Transverse colon (tissue), 4 donors: ENCODE measurements around the gene NCBP2. TPM values are rescaled to one million over a fixed set of nuclear protein-coding genes. Genes with fewer than 3 reads are reported as not detected.

ENCODE experiments used
- DNase-seq: peaks from one replicate; pipeline ENCODE4 v3.0.0-alpha.2; 2019
- H3K27ac ChIP-seq, 4 donors: fragments of 200-600 bp; sonication (generic); 2 replicates each; pipeline ENCODE4 v1.5.1; 2016 to 2018; ENCODE audit warnings: inconsistent platforms in 4 of 4
- H3K27me3 ChIP-seq: fragments of 200-600 bp; sonication (generic); 2 replicates; pipeline ENCODE4 v1.5.1; 2017; ENCODE audit warnings: inconsistent platforms
- H3K36me3 ChIP-seq, 4 donors: fragments of 200-600 bp; sonication (generic); 2 replicates each; pipeline ENCODE4 v1.5.1; 2017 to 2019; ENCODE audit warnings: inconsistent platforms in 4 of 4
- H3K4me1 ChIP-seq, 4 donors: fragments of 200-600 bp; sonication (generic); 2 replicates each; pipeline ENCODE4 v1.5.1; 2017 to 2020; ENCODE audit warnings: inconsistent platforms in 4 of 4
- H3K4me3 ChIP-seq, 4 donors: fragments of 200-600 bp; sonication (generic); 1 replicate in 1 of 4; 2 replicates in 3 of 4; pipeline versions ENCODE4 v1.5.1 to v1.6.1; 2017 to 2019; ENCODE audit warnings: inconsistent platforms in 4 of 4
- H3K9me3 ChIP-seq, 2 donors: fragments of 200-600 bp; sonication (generic); 2 replicates each; pipeline ENCODE4 v1.5.1; 2017 to 2019; ENCODE audit warnings: inconsistent platforms in 2 of 2
- EP300 ChIP-seq: sonication (generic); formaldehyde crosslinking; IDR thresholded peaks from one replicate; pipeline ENCODE4 v1.6.1; 2017; ENCODE audit warnings: antibody characterized with exemption, low read depth
- POLR2A ChIP-seq: fragments of 450-650 bp; IDR thresholded peaks from one replicate; pipeline ENCODE4 v1.6.1; 2016; ENCODE audit warnings: antibody characterized with exemption, mild to moderate bottlenecking, moderate library complexity
- POLR2AphosphoS5 ChIP-seq, 3 donors: sonication (generic); formaldehyde crosslinking; IDR thresholded peaks; one replicate each; pipeline ENCODE4 v1.6.1; 2016; ENCODE audit warnings: antibody characterized with exemption in 3 of 3
- WGBS, 2 donors: methylation state at CpG; one replicate each; pipeline ENCODE4 v1.1.5; 2018; ENCODE audit warnings: low coverage in 1 of 2; 5-methylcytosine and 5-hydroxymethylcytosine counted together
- in situ Hi-C, 4 donors: fragments of 200-750 bp; cut with MboI; loops; one replicate each; pipeline versions ENCODE4 v1.15.0 to v1.15.1; 2017; ENCODE audit warnings: low sequenced_read_pairs in 3 of 4, low pct_ligation_motif_present in 1 of 4, low pct_unique_long_range_greater_than_20kb in 1 of 4
- intact Hi-C: fragments of 100-400 bp; cut with DNase I; formaldehyde crosslinking; loops from one replicate; pipeline ENCODE4 v1.15.1; 2023; ENCODE audit warnings: low total_unique reads
- total RNA-seq, 4 donors: library from RNA; depleted of rRNA; stranded (reverse); fragments of >200 nt; gene quantifications; one replicate each; pipeline ENCODE4 v1.1.0, GENCODE V29; 2016
- TF ChIP-seq, protein P1 (sequence below), 5 experiments: fragments of 200-600 bp in 3 of 5; fragments of 450-650 bp in 2 of 5; sonication (generic) in 3 of 5; IDR thresholded peaks; 1 replicate in 2 of 5; 2 replicates in 3 of 5; pipeline ENCODE4 v1.5.1; 2016 to 2017; ENCODE audit warnings: antibody characterized with exemption in 5 of 5, inconsistent platforms in 3 of 5, mild to moderate bottlenecking in 2 of 5, moderate library complexity in 1 of 5

NCBP2 gene
- total RNA-seq, 4 donors from 2014 or later = 6.8 to 36.9 (median 31.8) TPM

DNA sequence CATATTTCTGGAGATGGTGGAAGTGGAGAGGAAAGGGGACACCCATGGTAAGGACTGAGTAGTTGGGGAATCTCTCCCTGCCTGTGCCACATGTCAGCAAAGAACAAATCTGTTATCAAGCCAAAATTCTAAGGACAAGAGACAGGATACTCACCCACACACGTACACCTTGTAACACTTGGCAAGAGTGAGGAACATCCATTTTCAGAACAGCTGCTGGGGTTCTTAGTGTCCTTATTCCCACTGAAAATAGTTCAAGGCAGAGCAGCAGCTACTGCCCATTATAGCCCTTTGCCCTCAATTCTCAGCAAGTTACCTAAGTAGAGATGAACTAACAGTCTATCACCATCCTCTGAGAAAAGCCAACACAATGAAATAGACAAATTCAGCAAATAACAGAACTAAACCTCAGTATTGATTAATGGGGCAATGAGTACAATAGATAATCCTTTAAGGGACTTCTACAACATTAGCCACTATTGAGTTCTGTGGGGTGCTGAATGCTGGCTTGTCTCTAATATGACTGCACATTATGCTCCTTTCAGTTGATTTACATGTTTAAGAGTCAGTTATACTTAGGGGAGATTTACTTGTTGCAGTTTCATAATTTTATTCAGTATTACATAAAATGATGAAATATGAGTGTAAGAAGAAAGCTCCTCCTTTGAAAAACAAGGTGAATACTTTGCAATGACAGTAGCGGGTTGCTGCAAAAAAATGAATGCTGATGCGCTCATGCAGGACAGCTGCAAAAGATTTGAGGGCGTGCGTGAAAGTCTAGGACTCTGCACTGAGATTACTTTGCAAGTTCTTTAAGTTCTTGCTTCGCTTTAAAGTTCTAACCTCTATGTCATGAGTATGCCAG lies 52.3 kb downstream of the NCBP2 start:
- TF ChIP-seq POLR2A = no peak
- no peak for TF ChIP-seq POLR2AphosphoS5 (IDR thresholded peaks at IDR 0.05)
- TF ChIP-seq, protein P1, sequence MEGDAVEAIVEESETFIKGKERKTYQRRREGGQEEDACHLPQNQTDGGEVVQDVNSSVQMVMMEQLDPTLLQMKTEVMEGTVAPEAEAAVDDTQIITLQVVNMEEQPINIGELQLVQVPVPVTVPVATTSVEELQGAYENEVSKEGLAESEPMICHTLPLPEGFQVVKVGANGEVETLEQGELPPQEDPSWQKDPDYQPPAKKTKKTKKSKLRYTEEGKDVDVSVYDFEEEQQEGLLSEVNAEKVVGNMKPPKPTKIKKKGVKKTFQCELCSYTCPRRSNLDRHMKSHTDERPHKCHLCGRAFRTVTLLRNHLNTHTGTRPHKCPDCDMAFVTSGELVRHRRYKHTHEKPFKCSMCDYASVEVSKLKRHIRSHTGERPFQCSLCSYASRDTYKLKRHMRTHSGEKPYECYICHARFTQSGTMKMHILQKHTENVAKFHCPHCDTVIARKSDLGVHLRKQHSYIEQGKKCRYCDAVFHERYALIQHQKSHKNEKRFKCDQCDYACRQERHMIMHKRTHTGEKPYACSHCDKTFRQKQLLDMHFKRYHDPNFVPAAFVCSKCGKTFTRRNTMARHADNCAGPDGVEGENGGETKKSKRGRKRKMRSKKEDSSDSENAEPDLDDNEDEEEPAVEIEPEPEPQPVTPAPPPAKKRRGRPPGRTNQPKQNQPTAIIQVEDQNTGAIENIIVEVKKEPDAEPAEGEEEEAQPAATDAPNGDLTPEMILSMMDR (IDR thresholded peaks at IDR 0.05) = no peak
- no peak for TF ChIP-seq EP300
- no peaks in the 10 kb centered on the region for H3K36me3 ChIP-seq
- intact Hi-C loops (no loop called here), in situ Hi-C loops (no loop called here)
- no peaks in the 10 kb centered on the region for H3K9me3 ChIP-seq
- no peak overlapping the region for H3K27ac ChIP-seq
- no peak for DNase-seq
- WGBS, 2 donors = 95 to 98% methylated on average over 5 to 6 of the region's 6 CpGs
- H3K27me3 ChIP-seq = no peaks in the 10 kb centered on the region
- H3K4me1 ChIP-seq = peaks cover 0 to 4% (median 0%) of the 10 kb centered on the region in 4 donors
- H3K4me3 ChIP-seq = no peak overlapping the region

DNA sequence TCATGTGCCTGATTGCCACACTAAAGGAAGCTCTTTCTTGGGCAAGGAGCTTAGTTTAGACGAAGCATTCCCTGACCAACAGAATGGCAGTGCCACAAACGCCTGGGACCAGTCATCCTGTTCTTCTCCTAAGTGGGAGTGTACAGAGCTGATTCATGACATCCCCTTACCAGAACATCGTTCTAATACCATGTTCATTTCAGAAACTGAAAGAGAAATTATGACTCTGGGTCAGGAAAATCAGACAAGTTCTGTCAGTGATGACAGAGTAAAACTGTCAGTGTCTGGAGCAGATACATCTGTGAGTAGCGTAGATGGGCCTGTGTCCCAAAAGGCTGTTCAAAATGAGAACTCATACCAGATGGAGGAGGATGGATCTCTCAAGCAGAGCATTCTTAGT lies 56.2 kb downstream of the NCBP2 start:
- in situ Hi-C loops = no loop called here
- Histone ChIP-seq H3K9me3 (no peaks in the 10 kb centered on the region), H3K27ac (no peak overlapping the region), H3K4me1 (peaks cover 0 to 4% (median 0%) of the 10 kb centered on the region in 4 donors), H3K36me3 (no peaks in the 10 kb centered on the region), H3K27me3 (no peaks in the 10 kb centered on the region), H3K4me3 (no peak overlapping the region)
- DNase-seq = no peak
- WGBS, 2 donors = 74% methylated on average over 4 of the region's 4 CpGs; no CpG with 5 or more reads in 1 of the 2 donors
- TF ChIP-seq POLR2A = no peak
- no peak for TF ChIP-seq EP300
- TF ChIP-seq, protein P1 (IDR thresholded peaks at IDR 0.05) = no peak
- TF ChIP-seq POLR2AphosphoS5 (IDR thresholded peaks at IDR 0.05) = no peak
- intact Hi-C loops = no loop called here

Other genes starting within 250 kb of the NCBP2 start
- 1 to 10 TPM in 2 of 4 donors, under 1 TPM in 1, not detected in 1; 0.32 to 2.2 (median 1.8) TPM for gene CEP19, start 230.3 kb downstream of the NCBP2 start, total RNA-seq
- gene PIGX, start 230.2 kb downstream of the NCBP2 start, total RNA-seq = 10 to 100 TPM in 3 of 4 donors, 1 to 10 TPM in 1; 4.0 to 36.3 (median 23.6) TPM
- 10 to 100 TPM; 16.3 to 54.5 (median 36.7) TPM for gene PAK2, start 202.7 kb downstream of the NCBP2 start, total RNA-seq
- gene SENP5, start 74.6 kb downstream of the NCBP2 start, total RNA-seq = 10 to 100 TPM; 33.3 to 52.1 (median 48.0) TPM
- 100 to 1,000 TPM; 143 to 541 (median 233) TPM for gene PIGZ, start 26.3 kb upstream of the NCBP2 start, total RNA-seq
- gene MELTF, start 87.3 kb upstream of the NCBP2 start, total RNA-seq = 10 to 100 TPM in 2 of 4 donors, 1 to 10 TPM in 2; 3.0 to 20.6 (median 10.3) TPM